Uterus (tissue), 4 donors: ENCODE results near the gene OXCT1. TPM values are rescaled to one million over a fixed set of nuclear protein-coding genes. Genes with fewer than 3 reads are reported as not detected.

ENCODE experiments used
- DNase-seq, 2 donors: peaks; one replicate each; pipeline ENCODE4 v3.0.0-alpha.2; 2019 to 2020
- H3K27ac ChIP-seq, 2 donors: fragments of 200-600 bp; sonication (generic); 1 replicate in 1 of 2; 2 replicates in 1 of 2; pipeline ENCODE4 v1.5.1; 2016 to 2018
- H3K27me3 ChIP-seq, 2 donors: fragments of 200-600 bp; sonication (generic); one replicate each; pipeline ENCODE4 v1.5.1; 2018 to 2019; ENCODE audit warnings: control low read depth in 1 of 2
- H3K36me3 ChIP-seq, 2 donors: fragments of 200-600 bp; sonication (generic); one replicate each; pipeline ENCODE4 v1.5.1; 2019; ENCODE audit warnings: control low read depth in 1 of 2
- H3K4me1 ChIP-seq, 2 donors: fragments of 200-600 bp; sonication (generic); one replicate each; pipeline ENCODE4 v1.5.1; 2018 to 2019; ENCODE audit warnings: control low read depth in 1 of 2
- H3K4me3 ChIP-seq, 2 donors: fragments of 200-600 bp; sonication (generic); 1 replicate in 1 of 2; 2 replicates in 1 of 2; pipeline ENCODE4 v1.5.1; 2018 to 2019; ENCODE audit warnings: mild to moderate bottlenecking in 1 of 2
- H3K9me3 ChIP-seq, 2 donors: fragments of 200-600 bp; sonication (generic); one replicate each; pipeline ENCODE4 v1.5.1; 2019; ENCODE audit warnings: control low read depth in 1 of 2
- POLR2A ChIP-seq, 2 donors: fragments of 450-650 bp; IDR thresholded peaks; one replicate each; pipeline ENCODE4 v1.6.1; 2016; ENCODE audit warnings: antibody characterized with exemption in 2 of 2, mild to moderate bottlenecking in 1 of 2, moderate library complexity in 1 of 2
- intact Hi-C: fragments of 100-400 bp; cut with DNase I; formaldehyde crosslinking; loops from one replicate; pipeline ENCODE4 v1.15.1; 2023; ENCODE audit warnings: low total_unique reads
- total RNA-seq, 4 donors: library from RNA; depleted of rRNA in 3 of 4; stranded (reverse); fragments of >200 nt in 3 of 4; gene quantifications; one replicate each; pipeline versions ENCODE4 v1.1.0 to v1.2.4, GENCODE V29; 2014 to 2023
- TF ChIP-seq, protein P1 (sequence below), 4 experiments: fragments of 200-600 bp in 2 of 4; fragments of 450-650 bp in 2 of 4; sonication (generic) in 2 of 4; IDR thresholded peaks; one replicate each; pipeline ENCODE4 v1.5.1; 2016 to 2019; ENCODE audit warnings: antibody characterized with exemption in 4 of 4, mild to moderate bottlenecking in 2 of 4, moderate library complexity in 1 of 4
- donor health status: DM: yes; HTN: yes; CAD: no.

Gene OXCT1
- total RNA-seq, 4 donors from 2014 or later = 11.2 to 37.3 (median 27.0) TPM

DNA sequence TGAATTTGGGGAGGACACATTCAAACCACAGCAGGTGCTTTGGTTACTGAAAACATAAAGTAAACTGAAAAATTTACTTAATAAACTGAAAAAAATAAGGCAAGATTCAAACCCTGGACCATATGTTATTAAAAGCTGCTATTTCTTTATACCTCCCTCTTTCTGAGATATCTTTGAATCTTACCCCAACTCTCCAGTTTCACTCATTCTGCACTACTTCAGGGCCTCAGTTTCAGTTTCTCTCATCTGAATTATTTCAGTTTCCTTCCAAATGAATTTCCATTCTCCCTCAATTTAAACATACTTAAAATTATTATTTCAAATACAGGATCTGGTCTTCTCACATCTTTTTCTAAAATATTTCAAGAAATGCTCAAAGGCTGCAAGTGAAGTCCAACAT lies 4.9 kb upstream of the OXCT1 start:
- no peaks in the 10 kb centered on the region for H3K27me3 ChIP-seq
- H3K27ac ChIP-seq = no peak overlapping the region
- no peak overlapping the region for H3K4me3 ChIP-seq
- H3K4me1 ChIP-seq = no peaks in the 10 kb centered on the region
- no peaks in the 10 kb centered on the region for H3K36me3 ChIP-seq
- intact Hi-C loops = no loop called here
- TF ChIP-seq, protein P1, sequence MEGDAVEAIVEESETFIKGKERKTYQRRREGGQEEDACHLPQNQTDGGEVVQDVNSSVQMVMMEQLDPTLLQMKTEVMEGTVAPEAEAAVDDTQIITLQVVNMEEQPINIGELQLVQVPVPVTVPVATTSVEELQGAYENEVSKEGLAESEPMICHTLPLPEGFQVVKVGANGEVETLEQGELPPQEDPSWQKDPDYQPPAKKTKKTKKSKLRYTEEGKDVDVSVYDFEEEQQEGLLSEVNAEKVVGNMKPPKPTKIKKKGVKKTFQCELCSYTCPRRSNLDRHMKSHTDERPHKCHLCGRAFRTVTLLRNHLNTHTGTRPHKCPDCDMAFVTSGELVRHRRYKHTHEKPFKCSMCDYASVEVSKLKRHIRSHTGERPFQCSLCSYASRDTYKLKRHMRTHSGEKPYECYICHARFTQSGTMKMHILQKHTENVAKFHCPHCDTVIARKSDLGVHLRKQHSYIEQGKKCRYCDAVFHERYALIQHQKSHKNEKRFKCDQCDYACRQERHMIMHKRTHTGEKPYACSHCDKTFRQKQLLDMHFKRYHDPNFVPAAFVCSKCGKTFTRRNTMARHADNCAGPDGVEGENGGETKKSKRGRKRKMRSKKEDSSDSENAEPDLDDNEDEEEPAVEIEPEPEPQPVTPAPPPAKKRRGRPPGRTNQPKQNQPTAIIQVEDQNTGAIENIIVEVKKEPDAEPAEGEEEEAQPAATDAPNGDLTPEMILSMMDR (IDR thresholded peaks at IDR 0.05) = no peak
- no peak for TF ChIP-seq POLR2A (IDR thresholded peaks at IDR 0.05)
- DNase-seq = no peak
- H3K9me3 ChIP-seq = no peaks in the 10 kb centered on the region

DNA sequence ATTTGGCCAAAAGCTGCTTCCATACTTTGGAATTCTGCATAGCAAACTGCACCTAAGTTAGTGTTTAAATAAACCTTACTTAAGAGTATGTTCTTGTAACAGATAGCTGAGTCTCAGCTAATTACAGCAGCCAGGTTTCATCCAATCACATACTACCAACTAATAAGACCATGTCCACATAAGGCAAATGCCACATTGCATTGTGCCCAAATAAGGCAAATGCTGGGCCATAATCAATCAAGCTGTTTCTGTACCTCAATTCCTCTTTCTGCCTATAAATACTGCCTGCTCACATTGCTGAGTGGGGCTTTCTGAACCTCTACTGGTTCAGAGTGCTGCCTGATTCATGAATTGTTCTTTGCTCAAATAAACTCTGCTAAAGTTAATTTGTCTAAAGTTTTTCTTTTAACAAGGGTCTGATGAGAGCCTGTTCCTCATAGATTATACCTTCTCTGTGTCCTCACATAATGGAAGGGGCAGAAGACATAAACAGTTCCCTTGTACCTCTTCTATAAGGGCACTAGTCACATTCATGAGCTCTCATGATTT lies 4.4 kb upstream of the OXCT1 start:
- Histone ChIP-seq H3K27me3 (no peaks in the 10 kb centered on the region), H3K27ac (no peak overlapping the region), H3K36me3 (no peaks in the 10 kb centered on the region), H3K4me1 (no peaks in the 10 kb centered on the region), H3K9me3 (no peaks in the 10 kb centered on the region), H3K4me3 (no peak overlapping the region)
- no peak for DNase-seq
- TF ChIP-seq POLR2A (IDR thresholded peaks at IDR 0.05) = no peak
- TF ChIP-seq, protein P1 (IDR thresholded peaks at IDR 0.05) = no peak
- intact Hi-C loops = no loop called here

DNA sequence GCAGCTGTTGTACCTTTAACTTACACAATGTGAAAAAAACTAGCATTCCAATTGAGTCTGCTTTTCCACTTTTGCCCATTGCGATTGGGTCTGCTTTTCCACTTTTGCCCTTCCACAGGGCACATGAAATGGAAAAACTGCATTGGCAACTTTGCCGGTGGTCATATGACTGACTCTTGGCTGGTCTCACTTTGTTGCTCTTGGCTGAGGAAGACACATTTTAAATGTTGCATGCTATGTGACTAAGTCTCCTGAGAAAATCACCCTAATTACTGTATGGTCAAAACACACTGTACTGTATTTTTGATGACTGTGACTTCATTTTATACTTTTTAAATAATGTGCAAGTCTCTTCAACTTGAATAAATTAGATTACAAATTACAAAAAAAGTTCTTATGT lies 1.6 kb upstream of the OXCT1 start:
- Histone ChIP-seq H3K27ac (no peak overlapping the region), H3K36me3 (no peaks in the 10 kb centered on the region), H3K4me1 (no peaks in the 10 kb centered on the region), H3K27me3 (no peaks in the 10 kb centered on the region), H3K4me3 (no peak overlapping the region), H3K9me3 (no peaks in the 10 kb centered on the region)
- DNase-seq = peak; percentile 22 to 29
- TF ChIP-seq POLR2A (IDR thresholded peaks at IDR 0.05) = no peak
- TF ChIP-seq, protein P1 (IDR thresholded peaks at IDR 0.05) = no peak
- intact Hi-C loops = no loop called here

DNA sequence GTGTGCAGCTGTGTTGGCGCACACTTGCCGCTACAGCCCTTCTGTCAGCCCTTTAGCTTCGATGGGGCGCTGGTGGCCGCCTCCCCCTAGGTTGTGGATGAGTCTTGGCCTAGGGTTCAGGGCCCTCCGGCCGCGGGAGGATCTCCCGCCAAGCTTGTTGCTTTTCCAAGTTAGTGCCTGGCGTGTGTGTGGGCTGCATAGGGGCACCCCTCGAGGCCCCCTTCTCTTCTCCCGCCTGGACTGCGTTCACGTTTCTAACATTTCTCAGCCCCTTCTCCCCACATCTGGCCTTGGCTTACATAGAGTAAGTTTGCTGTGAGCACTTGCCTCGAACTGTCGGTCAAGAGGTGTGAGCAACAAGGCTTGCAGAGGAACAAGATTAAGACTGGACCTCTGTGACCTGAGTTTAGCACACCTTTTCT lies 413 bp upstream of the OXCT1 start:
- intact Hi-C loops = no loop called here
- H3K36me3 ChIP-seq = no peaks in the 10 kb centered on the region
- no peaks in the 10 kb centered on the region for H3K27me3 ChIP-seq
- no peak for DNase-seq
- peak overlapping the region; percentile 90 to 93 for H3K27ac ChIP-seq
- no peaks in the 10 kb centered on the region for H3K9me3 ChIP-seq
- peak overlapping the region; percentile 58 to 76 for H3K4me3 ChIP-seq
- H3K4me1 ChIP-seq = no peaks in the 10 kb centered on the region
- TF ChIP-seq POLR2A (IDR thresholded peaks at IDR 0.05) = no peak
- TF ChIP-seq, protein P1 (IDR thresholded peaks at IDR 0.05) = no peak

- DNase-seq = peak; percentile 38 to 77
- Histone ChIP-seq H3K4me1 (no peaks in the 10 kb centered on the region), H3K9me3 (no peaks in the 10 kb centered on the region), H3K27ac (peak overlapping the region; percentile 90 to 93), H3K36me3 (no peaks in the 10 kb centered on the region), H3K27me3 (no peaks in the 10 kb centered on the region), H3K4me3 (peak overlapping the region; percentile 58 to 76)
- intact Hi-C loops = loop anchor here (10.0 kb wide), 1 partner anchor 56 kb away; the partner anchor contains the start of gene FBXO4
- TF ChIP-seq, protein P1 (IDR thresholded peaks at IDR 0.05) = no peak
- no peak for TF ChIP-seq POLR2A (IDR thresholded peaks at IDR 0.05)
Measured at GRCh38 chr5:41869151-41869723, 988 bp downstream of the OXCT1 start.
